Ramos (cell line): ENCODE measurements around the gene PCDH9.

Experiments used
- in situ Hi-C: fragments of 300-500 bp; cut with MboI; formaldehyde crosslinking; loops from one replicate; pipeline ENCODE4 v1.14.3; 2022; ENCODE audit warnings: low sequenced_read_pairs; ENCODE audit not compliant: unreplicated experiment

The PCDH9 gene

GRCh38 chr13:67052550-67053490, 177.3 kb downstream of the PCDH9 start:
- in situ Hi-C loops: no loop called here

- in situ Hi-C loops: no loop called here
Measured at GRCh38 chr13:67049744-67050143, 180.4 kb downstream of the PCDH9 start.

- in situ Hi-C loops: no loop called here
Measured at GRCh38 chr13:67048821-67049150, 181.3 kb downstream of the PCDH9 start.

GRCh38 chr13:67048084-67048820, 181.9 kb downstream of the PCDH9 start:
- in situ Hi-C loops: no loop called here

- in situ Hi-C loops: no loop called here
Measured at GRCh38 chr13:67045357-67045756, 184.8 kb downstream of the PCDH9 start.

GRCh38 chr13:67043901-67044300, 186.2 kb downstream of the PCDH9 start:
- in situ Hi-C loops: no loop called here

GRCh38 chr13:67042556-67042955, 187.6 kb downstream of the PCDH9 start:
- in situ Hi-C loops: no loop called here

- in situ Hi-C loops: no loop called here
Measured at GRCh38 chr13:67036699-67037457, 193.3 kb downstream of the PCDH9 start.

- in situ Hi-C loops: no loop called here
Measured at GRCh38 chr13:67033170-67033569, 197.0 kb downstream of the PCDH9 start.

GRCh38 chr13:67023130-67023876, 206.8 kb downstream of the PCDH9 start:
- in situ Hi-C loops: no loop called here

GRCh38 chr13:67018775-67019174, 211.4 kb downstream of the PCDH9 start:
- in situ Hi-C loops: no loop called here

- in situ Hi-C loops: no loop called here
Measured at GRCh38 chr13:67017276-67017675, 212.9 kb downstream of the PCDH9 start.

GRCh38 chr13:67015976-67016600, 214.0 kb downstream of the PCDH9 start:
- in situ Hi-C loops: no loop called here

- in situ Hi-C loops: no loop called here
Measured at GRCh38 chr13:67014399-67014798, 215.7 kb downstream of the PCDH9 start.

GRCh38 chr13:67013709-67014108, 216.4 kb downstream of the PCDH9 start:
- in situ Hi-C loops: no loop called here

- in situ Hi-C loops: no loop called here
Measured at GRCh38 chr13:67008075-67008668, 222.0 kb downstream of the PCDH9 start.

GRCh38 chr13:67004511-67004910, 225.6 kb downstream of the PCDH9 start:
- in situ Hi-C loops: no loop called here

- in situ Hi-C loops: no loop called here
Measured at GRCh38 chr13:67003743-67004142, 226.4 kb downstream of the PCDH9 start.

- in situ Hi-C loops: no loop called here
Measured at GRCh38 chr13:67001363-67001762, 228.8 kb downstream of the PCDH9 start.
